Muscle of leg (tissue), 11 donors: ENCODE measurements around the gene SKIDA1. TPM values are rescaled to one million over a fixed set of nuclear protein-coding genes. Genes with fewer than 3 reads are reported as not detected.

ENCODE experiments used
- DNase-seq: peaks from one replicate; pipeline ENCODE4 v3.0.0; 2013
- H3K27ac ChIP-seq: one replicate; pipeline ENCODE4 v1.5.1; 2013; ENCODE audit warnings: mild to moderate bottlenecking, low read length, control low read depth
- H3K27me3 ChIP-seq: one replicate; pipeline ENCODE4 v1.6.1; 2013; ENCODE audit warnings: low read length; ENCODE audit not compliant: control insufficient read depth, insufficient read depth
- H3K36me3 ChIP-seq: one replicate; pipeline ENCODE4 v1.6.1; 2013; ENCODE audit warnings: low read length; ENCODE audit not compliant: control insufficient read depth, insufficient read depth
- H3K4me1 ChIP-seq: one replicate; pipeline ENCODE4 v1.6.1; 2013; ENCODE audit warnings: low read length; ENCODE audit not compliant: control insufficient read depth, insufficient read depth
- H3K4me3 ChIP-seq: one replicate; pipeline ENCODE4 v1.5.1; 2013; ENCODE audit warnings: low read length, control low read depth
- H3K9me3 ChIP-seq: replicated peaks from 2 replicates; pipeline ENCODE4 v1.6.1; 2013; ENCODE audit warnings: low read depth, low read length; ENCODE audit not compliant: control insufficient read depth
- WGBS: methylation state at CpG from one replicate; pipeline ENCODE4 v1.1.5; 2013; ENCODE audit warnings: missing lambda C conversion rate; ENCODE audit not compliant: insufficient coverage; 5-methylcytosine and 5-hydroxymethylcytosine counted together
- polyA plus RNA-seq, 8 donors: library from polyadenylated mRNA; unstranded; fragments of 120-200 nt; gene quantifications; one replicate each; pipeline versions ENCODE4 v1.2.1 to v1.2.3, GENCODE V29; 2013; ENCODE audit warnings: inconsistent platforms in 1 of 8, low replicate concordance in 1 of 8; ENCODE audit not compliant: insufficient read length in 8 of 8, insufficient read depth in 1 of 8
- total RNA-seq: library from RNA; stranded (reverse); fragments of 120-200 nt; gene quantifications from one replicate; pipeline ENCODE4 v1.2.4, GENCODE V29; 2013

Gene SKIDA1
- total and polyA plus RNA-seq, 9 donors: 1.7 to 2.9 (median 2.6) TPM

DNA sequence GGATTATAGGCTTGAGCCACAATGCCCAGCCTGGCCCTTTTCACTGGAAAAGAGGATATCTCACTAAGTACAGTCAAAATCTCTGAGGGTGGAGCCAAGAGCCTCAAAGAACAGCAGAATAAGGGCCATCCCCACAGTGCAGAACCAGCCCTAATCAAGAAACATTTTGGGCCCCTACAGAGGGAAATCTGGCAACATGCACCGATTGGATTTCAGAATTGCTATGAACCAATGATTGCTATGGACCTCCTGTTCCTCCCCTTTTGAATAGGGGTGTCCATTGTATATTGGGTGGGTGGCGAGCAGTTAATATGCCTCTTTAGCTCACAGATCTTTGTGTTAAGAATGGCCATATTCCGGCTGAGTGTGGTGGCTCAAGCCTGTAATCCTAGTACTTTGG lies 42.7 kb downstream of the SKIDA1 start:
- Histone ChIP-seq H3K9me3 (peaks cover 7% of the 10 kb centered on the region), H3K36me3 (no peaks in the 10 kb centered on the region), H3K4me3 (no peak overlapping the region), H3K27me3 (no peaks in the 10 kb centered on the region), H3K4me1 (no peaks in the 10 kb centered on the region), H3K27ac (no peak overlapping the region)
- 83% methylated on average over 1 of the region's 3 CpGs for WGBS
- DNase-seq: no peak

GRCh38 chr10:21481407-21481806 lies 44.1 kb downstream of the SKIDA1 start:
- Histone ChIP-seq H3K27me3 (no peaks in the 10 kb centered on the region), H3K36me3 (no peaks in the 10 kb centered on the region), H3K4me3 (no peak overlapping the region), H3K27ac (no peak overlapping the region), H3K4me1 (no peaks in the 10 kb centered on the region), H3K9me3 (peaks cover 7% of the 10 kb centered on the region)
- no CpG with 5 or more reads among the region's 2 CpGs for WGBS
- no peak for DNase-seq

DNA sequence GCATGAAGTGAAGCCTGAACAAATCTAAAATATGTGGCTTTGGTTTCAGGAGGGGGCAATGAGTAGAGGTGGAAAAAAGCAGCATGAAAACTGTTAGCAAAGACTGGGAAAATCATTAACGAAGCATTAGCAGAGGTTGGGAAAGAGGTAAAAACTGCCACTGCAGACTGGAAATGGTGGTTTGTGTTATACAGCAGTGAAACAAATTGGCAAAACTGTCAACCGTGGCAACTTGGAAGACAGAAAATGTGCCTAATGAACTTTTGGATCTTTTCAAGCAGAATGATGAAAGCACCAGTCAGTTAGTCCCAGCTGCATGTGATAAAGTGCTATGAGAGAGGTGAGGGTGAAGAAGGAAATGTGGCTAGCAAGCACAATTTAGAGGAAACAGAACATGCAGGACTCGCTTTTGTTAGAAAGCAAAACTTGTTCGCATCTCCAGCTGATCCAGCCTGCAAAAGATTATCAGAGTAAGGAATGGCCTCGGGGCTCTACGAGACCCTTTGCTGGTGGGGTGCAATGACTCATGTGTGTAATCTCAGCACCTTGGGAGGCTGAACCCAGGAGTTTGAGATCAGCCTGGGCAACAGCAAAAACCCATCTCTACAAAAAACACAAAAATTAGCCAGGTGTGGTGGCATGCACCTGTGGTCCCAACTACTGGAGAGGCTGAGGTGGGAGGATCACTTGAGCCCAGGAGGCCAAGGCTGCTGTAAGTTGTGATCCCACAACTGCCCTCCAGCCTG lies 45.7 kb downstream of the SKIDA1 start:
- Histone ChIP-seq H3K4me3 (no peak overlapping the region), H3K4me1 (no peaks in the 10 kb centered on the region), H3K27ac (no peak overlapping the region), H3K27me3 (no peaks in the 10 kb centered on the region), H3K36me3 (no peaks in the 10 kb centered on the region), H3K9me3 (peaks cover 7% of the 10 kb centered on the region)
- WGBS: 44% methylated on average over 6 of the region's 6 CpGs
- peak; percentile 65 for DNase-seq

DNA sequence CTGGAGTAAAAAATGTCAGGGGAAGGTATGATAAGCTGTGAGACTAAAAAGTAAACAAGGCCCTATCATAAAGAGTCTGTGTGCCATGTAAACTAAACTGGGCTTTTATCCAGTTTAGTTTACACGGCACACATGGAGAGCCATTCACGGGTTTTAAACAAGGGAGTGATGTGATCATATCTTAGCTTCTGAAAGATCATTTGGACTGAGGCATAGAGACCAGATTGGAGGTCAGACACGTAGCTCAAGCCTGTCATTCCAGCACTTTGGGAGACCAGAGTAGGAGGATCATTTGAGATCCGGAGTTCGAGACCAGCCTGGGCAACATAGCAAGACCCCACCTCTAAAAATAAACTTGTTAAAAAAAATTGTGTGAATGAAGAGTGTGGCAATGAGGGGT lies 50.1 kb downstream of the SKIDA1 start:
- Histone ChIP-seq H3K27me3 (no peaks in the 10 kb centered on the region), H3K4me3 (no peak overlapping the region), H3K27ac (no peak overlapping the region), H3K9me3 (no peaks in the 10 kb centered on the region), H3K36me3 (no peaks in the 10 kb centered on the region), H3K4me1 (no peaks in the 10 kb centered on the region)
- WGBS: 83% methylated on average over 2 of the region's 5 CpGs
- DNase-seq: no peak

GRCh38 chr10:21473541-21473940 lies 51.9 kb downstream of the SKIDA1 start:
- no peak for DNase-seq
- Histone ChIP-seq H3K36me3 (no peaks in the 10 kb centered on the region), H3K4me3 (no peak overlapping the region), H3K27ac (no peak overlapping the region), H3K27me3 (no peaks in the 10 kb centered on the region), H3K4me1 (no peaks in the 10 kb centered on the region), H3K9me3 (no peaks in the 10 kb centered on the region)
- 90% methylated on average over 4 of the region's 10 CpGs for WGBS

DNA sequence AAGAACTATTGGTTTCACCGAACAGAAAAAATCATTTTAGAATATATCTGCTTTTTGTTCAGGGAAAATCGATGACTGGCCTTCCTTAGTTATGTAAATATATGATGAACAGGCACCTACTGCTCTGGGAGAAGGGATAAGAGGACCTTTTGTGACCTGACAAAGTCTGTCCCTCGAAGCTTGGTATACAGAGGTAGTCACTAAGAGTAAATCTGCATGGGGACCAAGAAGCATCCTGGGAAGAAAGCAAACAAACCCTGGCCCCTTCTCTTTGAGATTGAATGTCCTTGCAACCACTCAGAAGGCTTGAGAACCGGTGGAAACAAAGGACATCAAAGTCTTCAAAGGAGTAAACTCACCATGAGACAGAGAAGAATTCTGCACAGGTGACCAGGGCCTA lies 52.3 kb downstream of the SKIDA1 start:
- WGBS: 40% methylated on average over 2 of the region's 4 CpGs
- Histone ChIP-seq H3K27me3 (no peaks in the 10 kb centered on the region), H3K27ac (no peak overlapping the region), H3K36me3 (no peaks in the 10 kb centered on the region), H3K4me3 (no peak overlapping the region), H3K4me1 (no peaks in the 10 kb centered on the region), H3K9me3 (no peaks in the 10 kb centered on the region)
- no peak for DNase-seq

- H3K4me3 ChIP-seq: no peak overlapping the region
- H3K36me3 ChIP-seq: no peaks in the 10 kb centered on the region
- no peak for DNase-seq
- H3K27me3 ChIP-seq: no peaks in the 10 kb centered on the region
- H3K4me1 ChIP-seq: no peaks in the 10 kb centered on the region
- H3K9me3 ChIP-seq: no peaks in the 10 kb centered on the region
- H3K27ac ChIP-seq: no peak overlapping the region
- no CpG with 5 or more reads among the region's 3 CpGs for WGBS
Observed at GRCh38 chr10:21468086-21468485, 57.4 kb downstream of the SKIDA1 start.

GRCh38 chr10:21467633-21468032 lies 57.8 kb downstream of the SKIDA1 start:
- DNase-seq: no peak
- Histone ChIP-seq H3K27me3 (no peaks in the 10 kb centered on the region), H3K36me3 (no peaks in the 10 kb centered on the region), H3K4me3 (no peak overlapping the region), H3K4me1 (no peaks in the 10 kb centered on the region), H3K9me3 (no peaks in the 10 kb centered on the region), H3K27ac (no peak overlapping the region)
- WGBS: no CpG with 5 or more reads among the region's 1 CpG

DNA sequence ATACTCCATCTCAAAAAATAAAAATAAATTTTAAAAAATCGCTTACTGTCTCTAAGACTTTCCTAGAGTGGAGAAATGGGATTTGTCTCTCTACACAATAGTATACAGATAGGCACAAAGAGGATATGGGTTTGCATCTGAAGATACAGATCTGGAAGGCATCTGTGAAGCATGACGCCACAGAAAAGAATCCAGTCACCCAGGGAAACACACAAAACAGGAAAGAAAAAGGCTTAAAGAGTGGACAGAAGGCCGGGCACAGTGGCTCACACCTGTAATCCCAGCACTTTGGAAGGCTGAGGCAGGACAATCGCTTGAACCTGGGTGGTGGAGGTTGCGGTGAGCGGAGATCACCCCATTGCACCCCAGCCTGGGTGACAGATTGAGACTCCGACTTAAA lies 61.3 kb downstream of the SKIDA1 start:
- Histone ChIP-seq H3K9me3 (no peaks in the 10 kb centered on the region), H3K4me3 (no peak overlapping the region), H3K27ac (peak overlapping the region; percentile 59), H3K4me1 (no peaks in the 10 kb centered on the region), H3K36me3 (no peaks in the 10 kb centered on the region), H3K27me3 (no peaks in the 10 kb centered on the region)
- peak; percentile 20 for DNase-seq
- WGBS: 20% methylated on average over 1 of the region's 7 CpGs
